Activated naive CD4-positive, alpha-beta T cell treated with anti-CD3 and anti-CD28 coated beads for 36 hours (primary cell): Measurements from ENCODE around the gene CDHR3. TPM values are rescaled to one million over a fixed set of nuclear protein-coding genes. Genes with fewer than 3 reads are reported as not detected.
A peak's percentile ranks its signal among the peaks of the same experiment; 100 is the strongest.

Experiments
- CTCF ChIA-PET: fragments of 350-600 bp; sonication (Branson Sonifier 250); formaldehyde crosslinking; loops from one replicate; lab custom pipeline; 2021; ENCODE audit warnings: antibody characterized with exemption; lab: Charles Lee
- DNase-seq: peaks from one replicate; pipeline ENCODE4 v3.0.0-alpha.2; 2020
- H3K27ac Mint-ChIP-seq: one replicate; pipeline ENCODE4 v1.8.0; 2021; ENCODE audit warnings: mild to moderate bottlenecking, mixed read lengths
- H3K27me3 Mint-ChIP-seq: one replicate; pipeline ENCODE4 v1.8.0; 2021; ENCODE audit warnings: low read depth, mixed read lengths
- H3K36me3 Mint-ChIP-seq: one replicate; pipeline ENCODE4 v1.8.0; 2021; ENCODE audit warnings: low read depth, mixed read lengths
- H3K4me1 Mint-ChIP-seq: one replicate; pipeline ENCODE4 v1.8.0; 2021; ENCODE audit warnings: low read depth, mixed read lengths
- H3K4me3 Mint-ChIP-seq: one replicate; pipeline ENCODE4 v1.8.0; 2021; ENCODE audit warnings: mild to moderate bottlenecking, moderate library complexity, mixed read lengths
- H3K9me3 Mint-ChIP-seq: one replicate; pipeline ENCODE4 v1.8.0; 2021; ENCODE audit warnings: mixed read lengths
- intact Hi-C: fragments of 100-400 bp; cut with micrococcal nuclease; formaldehyde crosslinking; loops from one replicate; pipeline ENCODE4 v1.15.1; 2023
- total RNA-seq, 2 experiments: library from RNA; stranded (reverse); gene quantifications; one replicate each; pipeline ENCODE4 v1.2.3, GENCODE V29; 2021

CDHR3 gene
- total RNA-seq, 2 experiments from 2014 or later = 0.52 to 0.93 TPM

DNA sequence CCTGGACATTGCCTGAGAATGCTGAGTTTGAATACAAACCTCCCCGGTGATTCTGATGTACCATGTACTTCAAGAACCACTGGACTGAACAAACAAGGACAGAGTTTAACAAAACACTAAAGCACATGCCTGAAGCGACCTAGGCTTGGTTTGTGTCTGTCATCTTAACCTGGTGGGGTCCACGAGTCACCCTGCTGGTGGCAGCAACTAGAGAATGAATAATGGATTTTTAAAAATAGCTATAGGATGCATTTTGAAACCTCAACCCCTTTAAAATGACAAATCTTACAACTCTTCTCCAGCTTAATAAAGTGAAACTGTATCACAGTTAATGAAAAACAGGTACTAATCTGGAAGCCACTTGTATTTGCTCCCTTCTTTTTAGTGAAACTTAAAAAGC lies 25.2 kb downstream of the CDHR3 start:
- Mint-ChIP-seq H3K4me3 (no peak overlapping the region), H3K27me3 (no peaks in the 10 kb centered on the region), H3K4me1 (peaks cover 7% of the 10 kb centered on the region), H3K36me3 (no peaks in the 10 kb centered on the region), H3K9me3 (no peaks in the 10 kb centered on the region), H3K27ac (no peak overlapping the region)
- intact Hi-C loops = no loop called here
- CTCF ChIA-PET = interaction anchor here (1.2 to 3.4 kb wide), 2 partner anchors 10 to 228 kb away, joined by 3 to 9 read pairs; no protein-coding TSS in a partner anchor
- DNase-seq = no peak

DNA sequence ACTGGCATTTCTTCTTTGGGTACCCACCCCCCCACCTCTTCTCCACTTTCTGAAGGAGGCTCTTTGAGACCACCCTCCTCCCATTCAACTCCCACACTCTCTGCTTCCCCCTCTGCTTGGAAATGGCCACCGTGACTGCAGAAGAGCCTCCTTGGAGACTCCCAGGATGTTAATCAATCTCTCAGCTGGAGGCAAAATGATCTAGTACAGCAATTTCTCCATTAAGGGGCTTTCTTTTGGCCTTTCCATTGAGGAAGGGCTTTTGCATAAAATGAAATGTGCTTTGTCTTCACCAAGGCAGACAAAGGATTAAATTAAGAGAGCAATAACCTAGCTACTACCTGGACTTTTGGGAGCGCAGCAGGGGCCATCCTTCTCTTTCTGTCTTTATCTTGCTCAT lies 26.1 kb downstream of the CDHR3 start:
- Mint-ChIP-seq H3K36me3 (no peaks in the 10 kb centered on the region), H3K4me3 (no peak overlapping the region), H3K27me3 (no peaks in the 10 kb centered on the region), H3K4me1 (peaks cover 9% of the 10 kb centered on the region), H3K27ac (no peak overlapping the region), H3K9me3 (no peaks in the 10 kb centered on the region)
- CTCF ChIA-PET = interaction anchor here (0.9 to 3.4 kb wide), 2 partner anchors 53 to 229 kb away, joined by 3 to 9 read pairs; no protein-coding TSS in a partner anchor
- intact Hi-C loops = no loop called here
- no peak for DNase-seq

DNA sequence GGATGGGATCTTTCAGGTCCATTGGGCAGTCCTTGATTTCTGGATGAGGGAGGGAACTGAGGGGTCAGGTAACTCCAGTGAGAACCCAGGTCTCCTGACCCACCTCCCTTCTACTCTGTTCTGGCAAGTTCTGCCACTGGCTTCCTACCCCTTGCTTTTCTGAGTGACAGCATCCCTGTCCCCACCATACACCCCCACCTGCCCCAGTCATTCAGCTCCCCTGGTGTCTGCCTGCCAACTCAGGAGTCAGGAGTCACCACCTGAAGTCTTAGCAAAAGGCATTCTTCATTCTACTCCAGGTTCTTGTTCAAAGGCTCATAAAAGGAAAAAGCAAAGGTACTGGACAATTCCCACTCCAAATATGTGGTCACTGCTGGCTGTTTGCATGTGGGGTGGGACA lies 26.6 kb downstream of the CDHR3 start:
- Mint-ChIP-seq H3K27me3 (no peaks in the 10 kb centered on the region), H3K4me3 (no peak overlapping the region), H3K36me3 (no peaks in the 10 kb centered on the region), H3K4me1 (peaks cover 9% of the 10 kb centered on the region), H3K9me3 (no peaks in the 10 kb centered on the region), H3K27ac (no peak overlapping the region)
- CTCF ChIA-PET = interaction anchor here (0.9 to 3.4 kb wide), 3 partner anchors 53 to 337 kb away, joined by 3 to 9 read pairs (median 3); no protein-coding TSS in a partner anchor
- intact Hi-C loops = no loop called here
- no peak for DNase-seq

DNA sequence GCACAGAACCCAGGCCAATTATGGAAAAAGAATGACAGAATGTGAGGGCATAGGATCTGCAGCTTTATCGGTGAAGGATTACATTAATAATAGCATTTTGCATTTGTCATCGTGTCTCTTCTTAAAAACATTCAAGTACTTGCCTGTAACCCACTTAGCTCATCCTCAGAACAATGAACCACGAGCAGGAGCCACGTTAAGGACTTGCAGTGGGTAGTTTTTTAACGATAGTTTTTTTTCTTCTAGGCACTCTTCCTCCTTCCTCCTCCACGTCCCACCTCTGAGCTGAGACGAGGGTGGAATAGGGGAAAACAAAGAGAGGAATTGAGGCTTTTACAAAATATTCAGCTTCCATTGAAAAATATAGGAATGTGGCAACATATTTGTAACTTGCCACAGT lies 27.1 kb downstream of the CDHR3 start:
- intact Hi-C loops = no loop called here
- H3K4me3 Mint-ChIP-seq = no peak overlapping the region
- no peaks in the 10 kb centered on the region for H3K9me3 Mint-ChIP-seq
- H3K36me3 Mint-ChIP-seq = no peaks in the 10 kb centered on the region
- DNase-seq = no peak
- H3K27ac Mint-ChIP-seq = no peak overlapping the region
- H3K27me3 Mint-ChIP-seq = no peaks in the 10 kb centered on the region
- CTCF ChIA-PET = interaction anchor here (0.6 to 3.4 kb wide), 5 partner anchors 9 to 337 kb away, joined by 3 to 9 read pairs (median 3); no protein-coding TSS in a partner anchor
- H3K4me1 Mint-ChIP-seq = peaks cover 9% of the 10 kb centered on the region

DNA sequence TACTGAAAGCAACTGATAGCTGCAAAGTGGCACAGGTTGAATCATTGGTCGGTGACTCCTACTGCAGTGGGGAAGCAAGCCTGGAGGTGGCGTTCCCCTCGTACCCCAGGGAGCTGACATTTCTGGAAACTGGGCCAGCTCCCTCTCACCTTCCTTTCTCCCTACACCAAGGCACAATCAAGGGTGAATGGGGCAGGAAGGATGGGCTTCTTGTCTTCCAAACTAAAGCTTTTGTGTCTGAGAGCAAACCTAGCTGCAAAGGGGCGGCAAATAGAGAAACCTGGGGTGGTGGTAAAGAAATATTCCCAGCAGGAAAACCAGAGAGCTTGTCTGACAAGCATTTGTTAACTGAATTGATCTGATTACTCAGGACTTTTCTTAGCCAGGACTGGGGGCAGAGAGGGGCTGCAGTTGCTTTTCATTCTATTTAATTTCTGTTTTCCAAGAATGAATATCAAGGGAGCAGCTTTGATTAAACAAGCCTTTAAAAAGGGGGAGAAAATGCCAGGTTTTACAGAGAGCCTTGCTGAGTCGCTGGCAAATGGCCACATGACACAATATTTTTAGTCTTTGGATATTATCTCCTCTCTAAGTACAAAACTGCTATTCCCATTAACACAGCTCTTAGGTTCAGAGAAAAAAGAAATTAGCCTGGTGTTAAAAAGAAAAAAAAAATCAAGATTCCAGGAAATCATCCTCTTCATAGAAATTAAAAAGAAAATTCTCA lies 27.8 kb downstream of the CDHR3 start:
- H3K27ac Mint-ChIP-seq = no peak overlapping the region
- no peaks in the 10 kb centered on the region for H3K9me3 Mint-ChIP-seq
- H3K36me3 Mint-ChIP-seq = no peaks in the 10 kb centered on the region
- CTCF ChIA-PET = interaction anchor here (0.6 to 3.4 kb wide), 6 partner anchors 8 to 1033 kb away, joined by 3 to 9 read pairs (median 3); no protein-coding TSS in a partner anchor
- no peak for DNase-seq
- intact Hi-C loops = no loop called here
- no peak overlapping the region for H3K4me3 Mint-ChIP-seq
- no peaks in the 10 kb centered on the region for H3K27me3 Mint-ChIP-seq
- peaks cover 9% of the 10 kb centered on the region for H3K4me1 Mint-ChIP-seq

DNA sequence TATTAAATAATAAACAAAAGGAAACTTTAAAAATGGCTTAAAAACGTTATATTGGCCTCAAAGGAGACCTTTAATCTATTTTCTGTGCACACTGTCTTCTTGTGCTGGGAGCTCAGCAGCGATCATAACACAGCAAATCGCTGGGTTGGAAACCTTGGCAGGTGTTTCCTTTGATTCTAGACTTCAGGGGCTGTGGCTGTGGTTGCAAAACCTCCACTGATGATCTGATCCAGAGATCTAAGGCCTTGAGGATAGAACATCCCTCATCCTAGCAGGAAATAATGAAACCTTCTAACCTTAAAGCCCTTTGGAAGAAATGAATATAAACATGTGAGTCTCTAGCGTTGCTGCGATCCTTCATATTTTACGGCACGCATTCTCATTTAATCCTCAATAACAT lies 29.8 kb downstream of the CDHR3 start:
- H3K4me1 Mint-ChIP-seq = peaks cover 9% of the 10 kb centered on the region
- CTCF ChIA-PET = no interaction called here
- peak; percentile 10 for DNase-seq
- no peak overlapping the region for H3K4me3 Mint-ChIP-seq
- H3K27ac Mint-ChIP-seq = no peak overlapping the region
- intact Hi-C loops = no loop called here
- H3K9me3 Mint-ChIP-seq = no peaks in the 10 kb centered on the region
- no peaks in the 10 kb centered on the region for H3K36me3 Mint-ChIP-seq
- no peaks in the 10 kb centered on the region for H3K27me3 Mint-ChIP-seq

DNA sequence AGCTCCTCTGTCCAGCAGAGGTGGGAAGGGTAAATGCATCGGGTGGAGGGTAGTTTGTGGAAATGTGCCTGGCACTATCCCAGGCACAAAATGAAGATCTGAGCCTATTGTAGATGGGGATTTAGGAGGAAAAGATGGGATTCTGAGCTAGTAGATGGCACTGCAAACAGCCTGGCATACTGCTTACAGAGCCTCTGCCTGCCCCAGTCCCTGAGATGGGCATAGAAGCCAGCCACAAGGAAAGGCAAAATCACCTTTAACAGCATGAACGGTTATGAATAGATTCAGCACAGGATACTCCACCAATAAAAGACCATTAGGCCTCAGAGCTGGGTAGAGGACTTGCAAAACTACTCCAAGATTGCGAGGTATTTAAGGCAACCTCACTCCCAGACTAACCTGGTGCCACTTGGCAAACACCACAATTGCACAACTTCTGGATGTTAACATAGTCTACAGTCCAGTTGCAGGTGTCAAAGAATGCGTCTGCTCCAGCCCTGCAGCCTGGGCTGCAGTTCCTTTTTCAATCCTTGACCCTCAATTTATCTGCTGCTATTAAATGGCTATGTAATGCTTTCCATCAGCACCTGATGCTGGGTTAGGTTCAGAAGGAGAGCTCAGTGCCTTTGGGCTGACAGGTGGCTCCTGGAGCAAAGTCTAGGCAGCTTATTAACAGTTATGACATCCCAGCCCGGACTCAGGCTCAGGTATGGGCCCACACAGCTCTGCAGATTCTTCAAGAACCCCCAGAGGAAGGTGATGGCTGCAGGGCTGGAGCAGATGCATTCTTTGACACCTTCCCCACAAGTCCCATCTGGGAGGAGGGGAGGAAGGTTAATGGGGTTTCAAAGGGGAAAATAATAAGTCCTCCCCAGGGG lies 34.0 kb downstream of the CDHR3 start:
- intact Hi-C loops = no loop called here
- no peak for DNase-seq
- no peak overlapping the region for H3K4me3 Mint-ChIP-seq
- CTCF ChIA-PET = interaction anchor here (0.8 kb wide), 1 partner anchor 13 kb away, joined by 3 read pairs; no protein-coding TSS in a partner anchor
- peaks cover 9% of the 10 kb centered on the region for H3K4me1 Mint-ChIP-seq
- no peaks in the 10 kb centered on the region for H3K36me3 Mint-ChIP-seq
- no peaks in the 10 kb centered on the region for H3K9me3 Mint-ChIP-seq
- no peak overlapping the region for H3K27ac Mint-ChIP-seq
- no peaks in the 10 kb centered on the region for H3K27me3 Mint-ChIP-seq

DNA sequence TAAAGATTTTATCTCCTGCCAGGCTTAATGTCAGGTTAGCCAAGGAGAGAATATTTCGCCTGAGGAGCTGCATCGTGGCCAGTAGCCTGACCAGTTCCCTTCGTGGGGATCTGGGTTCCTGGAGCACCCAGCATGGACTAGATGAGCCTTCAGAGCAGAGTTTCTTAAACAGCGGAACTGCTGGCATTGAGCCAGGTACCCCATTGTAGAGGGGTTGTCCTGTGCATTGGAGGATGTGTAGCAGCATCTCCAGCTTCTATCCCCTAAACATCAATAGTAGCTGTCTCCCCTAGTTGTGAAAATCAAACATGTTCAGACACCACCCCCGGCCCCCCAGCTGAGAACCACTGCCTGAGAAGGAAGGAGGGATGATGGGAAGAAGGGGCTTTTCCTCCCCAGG lies 36.2 kb downstream of the CDHR3 start:
- CTCF ChIA-PET = interaction anchor here (0.6 to 1.9 kb wide), 4 partner anchors 9 to 343 kb away, joined by 3 to 4 read pairs (median 3); no protein-coding TSS in a partner anchor
- no peak overlapping the region for H3K27ac Mint-ChIP-seq
- H3K27me3 Mint-ChIP-seq = no peaks in the 10 kb centered on the region
- no peaks in the 10 kb centered on the region for H3K9me3 Mint-ChIP-seq
- no peaks in the 10 kb centered on the region for H3K4me1 Mint-ChIP-seq
- no peak for DNase-seq
- no peaks in the 10 kb centered on the region for H3K36me3 Mint-ChIP-seq
- intact Hi-C loops = no loop called here
- no peak overlapping the region for H3K4me3 Mint-ChIP-seq

DNA sequence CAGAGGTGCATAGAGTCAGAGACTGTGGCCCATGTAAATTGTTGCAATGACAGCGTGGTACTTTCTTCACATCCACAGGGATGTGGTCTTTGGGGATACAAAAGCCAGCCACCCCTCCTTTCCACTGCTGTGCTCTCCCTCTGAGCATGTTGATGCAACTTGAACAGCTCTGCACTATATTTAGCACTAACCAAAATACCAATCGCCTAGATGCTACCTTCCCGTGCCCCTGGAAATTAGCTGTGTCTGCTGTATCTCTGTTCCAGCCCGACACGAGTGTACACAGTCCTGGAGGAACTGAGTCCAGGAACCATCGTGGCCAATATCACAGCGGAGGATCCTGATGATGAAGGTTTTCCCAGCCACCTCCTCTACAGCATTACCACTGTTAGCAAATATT lies 38.1 kb downstream of the CDHR3 start:
- no peak overlapping the region for H3K4me3 Mint-ChIP-seq

DNA sequence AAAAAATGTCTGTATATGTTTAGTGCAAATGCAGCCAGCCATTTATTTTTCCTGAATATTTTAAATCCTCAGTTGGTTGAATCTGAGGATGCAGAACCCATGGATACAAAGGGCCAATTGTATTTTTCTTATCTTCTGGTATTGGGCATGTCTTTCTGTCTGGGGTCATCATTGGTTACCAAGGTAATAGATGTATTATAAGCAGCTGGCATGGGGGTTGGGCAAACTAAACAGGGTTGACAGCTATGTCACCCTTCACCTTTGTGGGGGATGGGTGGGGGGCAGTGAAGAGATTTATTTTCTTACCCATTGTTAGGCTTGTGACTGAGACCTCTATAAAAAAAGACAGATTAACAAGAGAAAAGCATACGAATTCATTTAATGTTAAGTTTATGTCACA lies 38.8 kb downstream of the CDHR3 start:
- H3K4me3 Mint-ChIP-seq = no peak overlapping the region
- intact Hi-C loops = no loop called here
- peaks cover 6% of the 10 kb centered on the region for H3K9me3 Mint-ChIP-seq
- DNase-seq = no peak
- no peaks in the 10 kb centered on the region for H3K27me3 Mint-ChIP-seq
- no peaks in the 10 kb centered on the region for H3K4me1 Mint-ChIP-seq
- no peak overlapping the region for H3K27ac Mint-ChIP-seq
- CTCF ChIA-PET = no interaction called here
- H3K36me3 Mint-ChIP-seq = peaks cover 3% of the 10 kb centered on the region

More for the DNA sequence above, 38.1 kb downstream of the CDHR3 start:
- Mint-ChIP-seq H3K27ac (no peak overlapping the region), H3K36me3 (peaks cover 3% of the 10 kb centered on the region), H3K4me1 (no peaks in the 10 kb centered on the region), H3K27me3 (no peaks in the 10 kb centered on the region), H3K9me3 (peaks cover 5% of the 10 kb centered on the region)
- intact Hi-C loops = no loop called here
- CTCF ChIA-PET = interaction anchor here (0.6 to 0.8 kb wide), 2 partner anchors 33 to 1875 kb away, joined by 3 to 5 read pairs; no protein-coding TSS in a partner anchor
- no peak for DNase-seq

DNA sequence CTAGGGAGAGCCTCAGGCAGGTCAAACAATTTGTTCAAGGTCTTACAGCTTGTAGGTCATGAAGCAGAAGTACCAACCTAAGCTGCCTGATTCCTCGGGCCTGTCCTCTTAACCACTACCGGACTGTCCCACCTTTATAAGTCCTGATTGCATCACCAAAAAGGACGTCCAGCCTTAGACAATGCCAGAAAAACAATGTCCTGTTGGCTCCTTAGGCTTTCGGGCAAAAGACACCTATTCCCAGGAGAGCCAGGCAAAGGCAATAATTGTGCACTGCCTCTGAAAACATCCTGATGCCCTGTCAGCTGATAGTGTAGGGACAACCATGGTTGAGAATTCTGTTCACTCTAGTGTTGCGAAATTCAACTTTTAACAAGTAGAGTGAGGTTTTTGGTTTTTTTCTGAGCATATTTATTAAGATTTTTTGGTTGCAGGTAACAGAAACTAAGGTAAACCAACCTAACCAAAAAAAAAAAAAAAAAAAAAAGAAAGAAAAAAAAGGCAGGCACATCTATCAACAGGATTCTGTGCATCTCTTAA lies 40.5 kb downstream of the CDHR3 start:
- DNase-seq = no peak
- Mint-ChIP-seq H3K27ac (no peak overlapping the region), H3K9me3 (peaks cover 20% of the 10 kb centered on the region), H3K27me3 (no peaks in the 10 kb centered on the region), H3K4me1 (no peaks in the 10 kb centered on the region), H3K36me3 (peaks cover 8% of the 10 kb centered on the region), H3K4me3 (no peak overlapping the region)
- CTCF ChIA-PET = interaction anchor here (0.7 to 0.9 kb wide), 2 partner anchors 167 to 243 kb away, joined by 4 read pairs; no protein-coding TSS in a partner anchor
- intact Hi-C loops = no loop called here

DNA sequence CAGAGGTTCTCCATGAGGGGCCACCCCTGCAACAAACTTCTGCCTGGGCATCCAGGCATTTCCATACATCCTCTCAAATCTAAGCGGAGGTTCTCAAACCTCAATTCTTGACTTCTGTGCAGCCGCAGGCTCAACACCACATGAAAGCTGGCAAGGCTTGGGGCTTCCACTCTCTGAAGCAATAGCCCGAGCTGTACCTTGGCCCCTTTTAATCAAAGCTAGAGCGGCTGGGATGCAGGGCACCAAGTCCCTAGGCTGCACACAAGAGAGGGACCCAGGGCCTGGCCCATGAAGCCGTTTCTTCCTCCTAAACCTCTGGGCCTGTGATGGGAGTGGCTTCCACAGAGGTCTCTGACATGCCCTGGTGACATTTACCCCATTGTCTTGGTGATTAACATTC lies 43.8 kb downstream of the CDHR3 start:
- Mint-ChIP-seq H3K9me3 (peaks cover 21% of the 10 kb centered on the region), H3K27ac (no peak overlapping the region), H3K4me1 (peaks cover 11% of the 10 kb centered on the region), H3K36me3 (peaks cover 8% of the 10 kb centered on the region), H3K27me3 (no peaks in the 10 kb centered on the region), H3K4me3 (no peak overlapping the region)
- CTCF ChIA-PET = interaction anchor here (0.6 to 3.4 kb wide), 2 partner anchors 247 to 426 kb away, joined by 4 to 36 read pairs; no protein-coding TSS in a partner anchor
- intact Hi-C loops = loop anchor here (5.0 kb wide), 1 partner anchor 330 kb away; no protein-coding TSS in a partner anchor
- DNase-seq = no peak
